NOMO-1 (cell line): ENCODE measurements around the gene APPL2.

Experiments used
- DNase-seq, 2 experiments: peaks; one replicate each; lab custom pipeline; 2025; ENCODE audit not compliant: unreplicated experiment in 2 of 2; lab: John Stamatoyannopoulos, UW

The APPL2 gene, protein sequence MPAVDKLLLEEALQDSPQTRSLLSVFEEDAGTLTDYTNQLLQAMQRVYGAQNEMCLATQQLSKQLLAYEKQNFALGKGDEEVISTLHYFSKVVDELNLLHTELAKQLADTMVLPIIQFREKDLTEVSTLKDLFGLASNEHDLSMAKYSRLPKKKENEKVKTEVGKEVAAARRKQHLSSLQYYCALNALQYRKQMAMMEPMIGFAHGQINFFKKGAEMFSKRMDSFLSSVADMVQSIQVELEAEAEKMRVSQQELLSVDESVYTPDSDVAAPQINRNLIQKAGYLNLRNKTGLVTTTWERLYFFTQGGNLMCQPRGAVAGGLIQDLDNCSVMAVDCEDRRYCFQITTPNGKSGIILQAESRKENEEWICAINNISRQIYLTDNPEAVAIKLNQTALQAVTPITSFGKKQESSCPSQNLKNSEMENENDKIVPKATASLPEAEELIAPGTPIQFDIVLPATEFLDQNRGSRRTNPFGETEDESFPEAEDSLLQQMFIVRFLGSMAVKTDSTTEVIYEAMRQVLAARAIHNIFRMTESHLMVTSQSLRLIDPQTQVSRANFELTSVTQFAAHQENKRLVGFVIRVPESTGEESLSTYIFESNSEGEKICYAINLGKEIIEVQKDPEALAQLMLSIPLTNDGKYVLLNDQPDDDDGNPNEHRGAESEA

GRCh38 chr12:105235732-105236476 is at the start of gene APPL2:
TSS of gene APPL2 (minus strand) at chr12:105236174. CDS start at chr12:105236012, 162 bp downstream.
- DNase-seq: peak; percentile 77 to 79

DNA sequence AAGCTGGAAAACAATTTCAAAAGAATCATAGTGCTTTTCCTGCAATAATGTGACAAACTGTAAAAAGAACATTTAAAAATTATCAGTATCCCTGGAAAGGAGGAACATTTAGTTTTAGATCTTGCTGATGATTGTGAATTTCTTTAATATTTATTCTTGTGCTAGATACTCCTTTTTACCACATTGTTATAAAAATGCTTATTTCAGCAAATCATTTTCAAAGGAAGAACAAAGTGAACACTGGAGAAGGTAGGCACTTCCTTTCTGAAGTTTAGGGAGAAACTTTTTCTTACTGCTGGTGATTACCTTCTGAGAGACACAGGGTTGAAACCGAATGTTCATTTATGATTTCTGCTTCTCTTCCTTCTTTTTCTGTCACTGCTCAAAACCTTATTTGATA is 49.4 kb upstream of the APPL2 start:
- no peak for DNase-seq

DNA sequence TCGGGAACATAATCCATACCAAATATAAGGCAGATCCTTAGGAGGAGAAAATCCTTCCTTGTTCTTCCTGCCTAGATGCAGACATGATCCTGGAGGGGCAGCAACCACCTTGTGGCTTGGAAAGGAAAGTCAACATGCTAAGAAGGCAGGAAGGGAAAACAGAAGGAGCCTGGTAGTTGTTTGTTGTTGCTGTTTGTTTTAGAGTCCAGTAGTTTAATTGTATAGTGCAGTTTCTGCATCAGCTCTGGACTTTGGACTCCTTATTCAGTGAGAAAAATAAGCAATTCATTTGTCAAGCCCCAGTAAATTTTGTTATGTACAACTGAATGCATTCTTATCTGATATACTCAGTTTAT is 45.7 kb upstream of the APPL2 start:
- no peak for DNase-seq

- DNase-seq: no peak
These were observed 45.2 kb upstream of the APPL2 start for GRCh38 chr12:105280966-105281693.

GRCh38 chr12:105279460-105280056 is 43.6 kb upstream of the APPL2 start:
- DNase-seq: no peak

DNA sequence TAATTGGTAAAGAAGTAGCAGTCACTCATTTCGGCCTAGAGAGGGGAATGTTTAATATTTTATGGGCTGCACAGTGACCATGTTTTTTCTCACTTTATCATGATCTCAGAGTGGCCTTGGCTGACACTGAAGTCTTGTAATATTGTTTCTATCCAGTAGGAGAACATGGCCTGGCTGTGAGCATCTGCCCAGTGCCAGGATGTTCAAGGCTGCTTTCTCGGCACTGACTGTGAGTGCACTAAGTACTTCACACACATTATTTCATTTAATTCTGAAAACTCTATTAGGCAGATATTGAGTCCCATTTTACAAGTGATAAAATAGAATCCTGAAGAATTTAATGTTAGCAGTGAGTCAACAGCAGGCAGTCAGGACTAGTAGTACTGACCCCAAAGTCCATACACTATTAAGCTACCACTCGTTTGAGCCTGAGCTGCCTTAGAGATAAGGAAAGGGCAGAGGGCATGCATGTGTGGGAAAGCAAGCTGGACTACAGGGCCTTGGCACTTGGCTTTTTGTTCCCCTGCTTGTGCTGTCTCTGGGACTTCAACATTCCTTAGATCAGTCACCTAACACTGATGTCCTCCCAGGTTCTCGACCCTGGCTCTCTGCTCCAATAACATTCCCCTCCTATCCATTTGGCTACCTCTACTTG is 42.2 kb upstream of the APPL2 start:
- DNase-seq: no peak

DNA sequence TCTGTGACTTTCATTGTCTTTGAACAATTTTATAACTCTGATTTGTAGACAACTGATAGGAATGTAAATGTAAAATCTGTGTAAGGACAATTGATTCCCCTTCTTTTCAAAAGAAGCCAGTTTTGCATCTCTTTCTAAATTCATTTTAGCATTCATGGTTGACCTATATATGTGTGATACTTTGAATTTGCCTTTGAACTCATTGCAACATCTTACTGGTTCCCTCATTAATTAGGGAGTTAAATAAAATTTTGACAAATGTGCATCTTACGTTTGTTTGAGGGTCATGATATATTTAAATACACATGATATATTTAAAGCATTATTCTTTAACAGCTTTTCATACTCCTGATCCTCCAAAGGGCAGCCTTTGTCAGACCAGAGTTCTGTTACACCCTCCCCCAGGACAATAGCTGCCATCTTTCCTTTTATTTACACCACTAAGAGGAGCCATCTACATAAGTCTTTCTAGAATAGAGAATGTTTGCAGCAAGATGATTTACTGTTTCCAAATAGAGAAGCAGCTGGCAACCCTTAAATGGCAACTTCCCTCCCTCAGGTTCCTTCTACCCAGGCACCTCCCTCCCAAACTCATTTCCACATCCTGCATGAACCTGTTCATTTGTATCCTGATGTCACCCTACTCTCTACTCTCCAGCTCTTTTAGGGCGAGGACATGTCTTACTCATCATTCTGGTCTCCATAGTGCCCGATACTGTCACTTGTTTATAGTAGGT is 40.2 kb upstream of the APPL2 start:
- DNase-seq: peak; percentile 76 to 80

DNA sequence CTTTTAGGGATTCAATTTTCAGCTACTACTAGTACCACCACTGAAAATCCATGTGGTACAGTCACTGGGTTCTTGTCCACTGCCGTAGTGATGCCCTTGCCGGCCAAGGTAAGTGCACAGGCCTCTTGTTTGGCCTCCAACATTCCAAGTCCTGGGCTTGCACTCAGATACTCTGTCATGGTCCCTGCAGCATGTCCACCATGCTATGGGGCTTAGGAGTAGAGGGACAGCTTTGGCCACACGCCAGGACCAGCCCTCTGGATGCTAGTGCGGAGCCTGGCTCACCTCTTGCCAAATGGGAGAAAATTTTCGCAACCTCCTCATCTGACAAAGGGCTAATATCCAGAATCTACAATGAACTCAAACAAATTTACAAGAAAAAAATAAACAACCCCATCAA is 38.6 kb upstream of the APPL2 start:
- no peak for DNase-seq

GRCh38 chr12:105273601-105274000 is 37.6 kb upstream of the APPL2 start:
- no peak for DNase-seq

DNA sequence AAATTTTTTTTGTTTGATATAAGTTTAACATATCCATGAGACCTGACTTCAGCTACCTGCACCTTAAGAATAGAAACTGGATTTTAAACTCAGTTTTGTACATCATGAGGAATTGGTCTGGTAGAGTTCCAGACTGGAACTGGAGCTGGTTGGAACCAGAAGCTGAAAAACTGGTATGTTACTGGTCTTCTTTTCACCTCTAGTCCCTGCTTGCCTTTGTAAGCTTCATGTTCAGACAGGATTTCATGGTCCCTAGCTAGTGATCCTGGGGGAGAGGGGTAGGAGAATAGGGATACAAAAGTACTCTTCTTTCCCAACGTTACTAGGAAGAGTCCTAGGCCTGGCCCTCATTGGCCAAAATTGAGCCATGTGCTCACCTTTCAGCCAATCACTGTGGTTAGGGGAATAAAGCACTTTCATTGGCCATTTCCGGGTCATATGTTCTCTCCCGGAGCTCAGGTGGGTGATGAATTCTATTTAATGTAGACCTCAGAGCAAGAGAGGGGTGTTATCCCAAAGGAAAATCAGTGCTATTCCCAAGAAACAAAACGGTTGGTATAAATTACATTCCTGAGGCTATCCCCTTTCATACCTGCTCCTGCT is 36.9 kb upstream of the APPL2 start:
- no peak for DNase-seq

- no peak for DNase-seq
These were observed 36.2 kb upstream of the APPL2 start for GRCh38 chr12:105272152-105272551.

DNA sequence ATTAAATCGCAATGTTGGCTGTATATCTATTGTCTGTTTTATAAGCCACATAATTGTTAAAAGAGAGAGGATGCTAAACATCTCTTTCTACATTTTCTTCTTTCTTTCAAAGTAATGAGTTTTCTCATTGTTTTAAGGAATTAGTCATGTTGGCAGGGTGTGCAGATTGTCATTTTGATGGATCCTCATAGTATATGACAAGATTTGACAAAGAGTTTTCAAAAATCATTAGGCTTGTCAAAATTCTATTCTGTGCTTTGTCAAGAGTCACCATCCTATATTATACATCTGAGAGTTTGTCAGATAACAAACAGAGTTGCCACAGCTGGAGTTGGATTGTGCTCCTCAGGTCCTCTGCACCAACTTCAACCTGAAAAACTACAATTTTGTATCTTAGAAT is 35.4 kb upstream of the APPL2 start:
- DNase-seq: no peak

DNA sequence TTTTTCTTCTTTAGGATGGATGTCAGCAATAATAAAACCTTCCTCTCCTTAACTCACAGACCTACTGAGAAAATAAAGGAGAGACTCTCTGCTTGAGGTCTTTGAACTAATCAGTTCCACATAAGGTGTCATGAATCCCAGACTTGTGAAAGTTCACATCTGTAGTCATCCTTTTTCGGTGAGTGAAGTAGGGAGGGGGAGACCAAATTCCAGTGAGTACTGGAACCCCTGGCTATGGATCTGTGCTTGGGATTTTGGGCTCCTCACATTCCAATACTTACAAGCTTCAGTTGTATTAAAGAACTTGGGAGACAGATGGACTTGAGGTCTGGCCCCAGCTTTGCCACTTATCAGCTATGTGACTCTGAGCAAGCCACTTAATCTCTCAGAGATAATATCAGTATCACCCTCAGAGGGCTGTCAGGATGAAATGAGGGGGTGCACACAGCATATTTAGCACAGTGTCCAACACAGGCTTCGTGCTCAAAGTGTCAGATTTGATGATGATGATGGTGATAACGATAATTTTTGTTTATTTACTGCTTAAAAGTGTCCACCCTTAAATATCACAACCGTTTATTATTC is 34.8 kb upstream of the APPL2 start:
- no peak for DNase-seq

GRCh38 chr12:105267711-105268110 is 31.7 kb upstream of the APPL2 start:
- DNase-seq: no peak

DNA sequence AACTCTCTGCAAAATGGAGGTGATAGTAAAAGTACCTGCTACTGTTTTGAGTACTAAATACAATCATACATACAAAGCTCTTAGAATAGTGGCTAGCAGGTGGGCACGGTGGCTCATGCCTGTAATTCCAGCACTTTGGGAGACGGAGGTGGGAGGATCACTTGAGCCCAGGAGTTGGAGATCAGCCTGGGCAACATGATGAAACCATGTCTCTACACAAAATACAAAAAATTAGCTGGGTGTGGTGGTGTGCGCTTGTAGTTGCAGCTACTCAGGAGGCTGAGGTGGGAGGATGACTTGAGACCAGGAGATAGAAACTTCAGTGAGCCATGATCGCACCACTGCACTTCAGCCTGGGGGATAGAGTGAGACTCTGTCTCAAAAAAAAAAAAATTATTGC is 28.8 kb upstream of the APPL2 start:
- no peak for DNase-seq

DNA sequence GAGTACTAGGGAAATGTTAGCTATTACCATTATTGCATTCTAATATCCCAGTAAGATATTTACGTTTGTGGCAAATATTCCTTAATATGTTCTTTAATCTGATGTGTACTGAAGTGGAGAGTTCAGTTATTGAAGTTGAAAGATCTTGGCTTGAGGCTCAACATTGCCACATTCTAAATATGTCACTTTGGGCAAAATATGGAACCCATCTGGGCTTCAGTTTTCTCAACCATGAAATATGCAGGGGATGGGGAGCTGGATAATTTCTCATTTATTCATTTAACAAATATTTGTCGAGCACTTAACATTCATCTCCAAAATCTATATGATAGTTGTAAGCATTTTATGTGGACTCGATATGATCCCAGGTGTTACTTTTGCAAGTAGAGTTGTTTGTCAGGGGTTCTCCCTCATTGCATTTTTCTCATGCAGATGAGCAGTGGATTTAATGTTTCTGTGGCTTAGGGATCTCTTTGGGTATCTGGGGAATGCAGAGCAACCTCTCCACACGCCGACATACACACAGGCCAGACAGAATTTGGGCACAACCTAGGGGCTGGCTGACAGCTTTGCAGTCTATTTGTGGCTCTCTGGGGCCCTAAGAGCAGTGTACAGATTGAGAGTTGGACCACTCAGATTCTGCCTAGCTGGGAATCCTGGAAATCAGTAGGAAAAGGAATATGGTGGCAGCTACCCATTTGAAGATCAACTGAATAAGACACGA is 26.6 kb upstream of the APPL2 start:
- no peak for DNase-seq

DNA sequence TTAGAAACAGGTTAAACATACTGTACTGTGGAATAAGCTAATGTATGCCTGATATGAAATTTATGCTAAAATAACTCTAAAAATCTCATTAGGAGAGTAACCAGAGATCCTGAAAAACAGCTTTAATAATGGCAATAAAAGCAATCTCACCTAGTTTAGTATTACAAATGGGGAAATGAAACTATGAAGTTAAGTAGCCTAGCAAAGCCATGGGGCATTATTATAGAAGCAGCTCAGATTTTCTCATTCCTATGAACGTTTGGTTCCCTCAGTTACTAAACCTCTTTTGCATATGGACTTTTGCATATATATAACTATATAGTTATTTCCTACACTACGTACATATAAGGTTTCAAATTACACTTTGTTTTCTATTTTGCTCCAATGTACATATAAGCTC is 25.0 kb upstream of the APPL2 start:
- DNase-seq: peak in 1 of 2 experiments; percentile 64

DNA sequence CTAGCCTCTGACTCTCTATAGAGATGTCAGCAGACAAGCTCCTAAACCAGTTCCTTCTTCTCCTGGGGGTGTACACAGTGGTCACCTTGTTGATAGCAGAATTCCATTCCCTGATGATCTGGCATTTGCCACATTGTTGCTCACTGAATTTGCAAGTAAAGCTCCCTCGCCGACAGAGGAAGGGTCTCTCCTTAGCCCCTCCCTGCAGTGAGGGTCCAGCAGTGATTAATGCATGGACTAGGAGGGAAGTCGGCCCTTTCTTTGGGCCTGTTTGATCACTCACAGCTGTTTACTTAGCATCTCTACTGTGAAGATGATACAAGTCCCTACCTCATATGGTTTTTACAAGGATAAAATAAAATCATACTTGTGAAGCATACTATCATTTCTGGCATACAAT is 23.3 kb upstream of the APPL2 start:
- no peak for DNase-seq
